GM20000 (cell line): ENCODE data around the gene CCDC182.

Source experiments
- DNase-seq: peaks from one replicate; pipeline ENCODE4 v3.0.0; 2012; ENCODE audit warnings: low spot score
- TF ChIP-seq, protein P1 (sequence below): IDR thresholded peaks from 2 replicates; pipeline ENCODE4 v1.5.1; 2012; ENCODE audit warnings: mild to moderate bottlenecking, control low read depth; ENCODE audit errors: extremely low read depth, missing control alignments

Gene CCDC182

DNA sequence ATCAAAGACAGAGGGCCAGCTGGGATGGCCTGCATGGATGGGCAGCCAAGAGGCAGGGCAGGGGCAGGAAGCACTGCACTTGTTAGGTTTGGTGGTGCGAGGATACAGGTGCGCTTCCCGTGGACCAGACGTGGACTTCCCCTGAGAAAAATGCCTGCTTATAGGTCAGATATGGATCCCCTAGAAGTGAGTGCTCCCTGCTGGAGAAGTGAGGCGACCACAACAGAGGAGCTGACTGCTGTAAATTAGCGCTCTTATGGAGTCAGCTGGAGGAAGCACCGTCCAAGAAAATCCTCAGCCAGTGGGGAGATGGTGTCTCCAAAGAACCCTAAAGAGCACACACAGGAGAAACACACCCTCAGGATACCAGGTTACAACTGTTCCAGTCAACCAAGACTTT, 27.7 kb upstream of the CCDC182 start:
- no peak for DNase-seq
- TF ChIP-seq, protein P1, sequence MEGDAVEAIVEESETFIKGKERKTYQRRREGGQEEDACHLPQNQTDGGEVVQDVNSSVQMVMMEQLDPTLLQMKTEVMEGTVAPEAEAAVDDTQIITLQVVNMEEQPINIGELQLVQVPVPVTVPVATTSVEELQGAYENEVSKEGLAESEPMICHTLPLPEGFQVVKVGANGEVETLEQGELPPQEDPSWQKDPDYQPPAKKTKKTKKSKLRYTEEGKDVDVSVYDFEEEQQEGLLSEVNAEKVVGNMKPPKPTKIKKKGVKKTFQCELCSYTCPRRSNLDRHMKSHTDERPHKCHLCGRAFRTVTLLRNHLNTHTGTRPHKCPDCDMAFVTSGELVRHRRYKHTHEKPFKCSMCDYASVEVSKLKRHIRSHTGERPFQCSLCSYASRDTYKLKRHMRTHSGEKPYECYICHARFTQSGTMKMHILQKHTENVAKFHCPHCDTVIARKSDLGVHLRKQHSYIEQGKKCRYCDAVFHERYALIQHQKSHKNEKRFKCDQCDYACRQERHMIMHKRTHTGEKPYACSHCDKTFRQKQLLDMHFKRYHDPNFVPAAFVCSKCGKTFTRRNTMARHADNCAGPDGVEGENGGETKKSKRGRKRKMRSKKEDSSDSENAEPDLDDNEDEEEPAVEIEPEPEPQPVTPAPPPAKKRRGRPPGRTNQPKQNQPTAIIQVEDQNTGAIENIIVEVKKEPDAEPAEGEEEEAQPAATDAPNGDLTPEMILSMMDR, result no peak

DNA sequence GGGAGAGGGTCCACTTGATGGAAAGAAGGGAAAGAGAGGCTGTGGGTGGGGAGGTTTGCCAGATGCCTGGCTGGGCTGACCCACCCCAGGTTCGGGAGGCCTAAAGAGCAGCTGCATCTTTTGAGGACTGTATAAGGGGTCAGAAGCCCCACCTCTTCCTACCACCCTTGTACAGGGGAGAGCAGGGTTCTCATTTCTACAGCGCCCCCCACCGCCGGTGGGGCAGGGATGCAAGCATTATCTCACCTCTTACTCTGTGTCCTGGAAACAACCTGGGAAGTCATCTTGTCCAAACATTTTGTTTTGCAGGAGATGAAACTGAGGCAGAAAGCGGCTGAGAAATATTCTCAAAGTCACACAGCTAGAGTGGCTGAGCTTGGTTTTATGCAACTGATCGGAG, 22.5 kb upstream of the CCDC182 start:
- TF ChIP-seq, protein P1, result no peak
- DNase-seq, result no peak

DNA sequence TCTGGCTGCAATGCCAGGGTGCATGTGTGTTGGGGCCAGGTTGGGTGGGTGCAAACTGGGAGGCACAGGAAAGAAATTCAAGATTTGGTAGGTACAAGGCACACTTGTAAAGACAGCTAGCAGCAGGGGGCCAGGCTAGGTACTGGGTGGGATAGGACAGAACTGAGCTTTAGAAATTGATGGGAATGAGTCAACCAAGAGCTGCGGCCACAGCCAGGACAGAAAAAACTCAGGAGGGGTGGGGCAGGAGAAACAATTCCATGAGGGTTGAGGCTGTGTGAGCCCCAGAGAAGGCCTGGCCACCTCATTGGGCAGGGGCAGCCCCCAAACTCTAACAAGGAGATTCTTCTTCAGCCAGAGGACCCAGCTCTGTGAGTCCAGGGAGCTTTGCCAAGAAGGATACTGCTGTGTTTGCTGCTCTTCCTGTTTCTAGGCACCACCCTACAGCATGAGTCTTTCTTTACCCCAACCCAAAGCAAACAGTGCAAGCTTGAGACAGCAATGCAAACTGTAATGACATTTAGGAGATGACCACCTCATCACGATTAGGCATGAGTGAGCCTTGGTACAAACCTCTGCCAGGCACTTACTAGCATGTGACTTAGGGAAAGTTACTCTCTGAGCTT, 21.3 kb upstream of the CCDC182 start:
- no peak for DNase-seq
- TF ChIP-seq, protein P1, result no peak

DNA sequence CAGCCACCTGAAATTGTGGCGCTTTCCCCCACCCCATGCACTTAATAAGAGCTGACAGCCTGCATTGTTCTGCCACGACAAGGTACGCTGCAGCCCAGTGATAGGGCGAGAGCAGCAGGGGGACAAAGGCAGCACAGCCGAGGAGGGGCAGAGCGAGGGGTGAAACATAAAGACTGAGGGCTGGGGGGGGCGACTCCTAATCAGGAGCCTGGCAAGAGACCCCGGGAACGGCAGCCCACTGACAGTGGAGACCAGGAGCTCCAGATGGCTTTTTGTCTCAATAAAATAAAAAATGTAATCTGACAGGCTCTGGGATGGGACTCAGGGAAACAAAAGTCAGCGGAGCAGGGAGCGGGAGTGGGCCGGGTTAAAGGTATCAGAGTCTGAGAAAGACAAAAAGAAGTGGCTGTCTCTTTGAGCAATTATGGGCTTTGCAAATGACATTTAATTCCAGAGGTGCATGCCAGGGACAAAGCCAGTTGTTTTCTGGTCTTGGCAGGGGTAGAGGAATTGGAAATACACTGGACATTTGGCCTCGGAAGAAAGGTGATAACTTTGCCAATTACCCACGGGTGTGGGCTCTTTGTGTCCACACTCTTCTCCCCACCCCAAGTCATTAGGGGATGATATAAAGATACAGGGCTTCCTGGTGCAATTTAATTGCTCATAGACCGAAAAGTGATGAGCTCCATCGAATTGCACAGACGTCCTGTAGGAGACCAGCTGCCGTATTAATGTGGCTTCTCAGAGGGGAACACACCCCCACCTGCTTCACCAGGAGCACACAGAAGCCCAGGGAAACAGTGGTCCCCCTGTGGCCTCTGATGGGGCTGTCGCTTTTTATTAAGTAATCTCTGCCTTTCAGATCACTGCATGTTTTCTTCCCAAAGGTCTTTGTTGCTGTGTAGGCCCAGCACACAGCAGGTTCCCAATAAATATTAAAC, 17.6 kb upstream of the CCDC182 start:
- TF ChIP-seq, protein P1, result no peak
- no peak for DNase-seq

DNA sequence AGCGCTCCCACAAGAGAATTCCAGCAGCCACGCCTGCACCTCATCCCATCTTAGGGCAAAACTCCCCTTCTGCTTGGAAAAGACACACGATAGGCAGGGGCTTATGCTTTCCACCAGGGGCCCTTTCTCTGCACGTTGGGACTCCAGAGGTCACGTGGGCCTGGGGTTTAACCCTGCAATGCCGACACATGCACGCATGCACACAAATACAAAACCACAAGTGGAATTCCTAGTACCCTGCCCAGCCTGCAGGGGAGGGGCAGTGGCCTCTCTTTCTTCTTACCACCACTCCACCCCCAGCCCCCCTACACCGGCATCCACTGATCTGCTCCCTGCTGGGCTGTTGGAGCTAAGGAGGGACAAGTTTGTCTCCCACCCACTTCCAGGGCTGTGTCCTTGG, 16.8 kb upstream of the CCDC182 start:
- DNase-seq, result no peak
- TF ChIP-seq, protein P1, result no peak

DNA sequence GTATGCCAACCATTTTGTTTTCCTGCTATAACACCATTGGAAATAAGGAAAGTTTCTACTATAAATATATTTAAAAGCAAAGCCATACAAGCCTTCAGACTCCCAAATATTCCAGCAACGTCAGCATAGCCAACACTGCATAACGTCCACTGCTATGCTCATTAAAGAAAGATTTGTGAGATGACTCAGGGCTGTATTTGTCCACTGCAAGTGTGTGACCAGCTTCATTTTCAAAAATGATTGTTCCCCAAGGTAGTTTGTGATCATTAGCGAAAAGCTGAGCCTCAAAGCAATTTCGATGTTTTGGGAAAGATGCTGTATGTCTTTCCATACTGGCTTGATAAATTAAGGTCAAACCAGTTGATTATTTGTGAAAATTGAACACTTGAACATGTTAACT, 14.9 kb upstream of the CCDC182 start:
- no peak for DNase-seq
- TF ChIP-seq, protein P1, result no peak

DNA sequence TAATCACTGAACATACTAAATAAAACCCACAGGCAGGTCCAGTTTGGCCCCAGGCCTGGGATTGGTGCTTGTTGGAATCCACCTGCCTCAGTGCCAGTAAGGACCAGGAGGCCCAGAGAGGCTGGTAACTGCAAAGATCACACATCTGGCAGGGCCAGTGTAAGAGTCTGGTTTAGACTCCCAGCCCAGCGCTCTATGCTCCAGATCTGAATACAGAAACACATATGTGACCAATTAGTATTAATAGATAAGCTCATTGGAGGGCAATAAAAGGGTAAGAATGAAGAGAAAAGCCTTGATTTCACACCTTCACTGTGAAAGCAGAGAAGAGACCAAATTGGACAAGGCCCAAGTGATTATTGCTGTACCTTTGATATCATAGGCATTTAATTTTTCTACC, 13.6 kb upstream of the CCDC182 start:
- TF ChIP-seq, protein P1, result no peak

More for the DNA sequence above, 13.6 kb upstream of the CCDC182 start:
- DNase-seq, result no peak
